Esophagus squamous epithelium (tissue), 4 donors: ENCODE results near the gene CLCF1.

Experiments used
- POLR2A ChIP-seq, 4 donors: fragments of 450-650 bp; IDR thresholded peaks; one replicate each; pipeline ENCODE4 v1.6.1; 2017; ENCODE audit warnings: antibody characterized with exemption in 4 of 4, mild to moderate bottlenecking in 4 of 4, moderate library complexity in 3 of 4
- TF ChIP-seq, protein P1 (sequence below), 6 experiments: fragments of 450-650 bp in 4 of 6; fragments of 200-600 bp in 2 of 6; sonication (generic) in 2 of 6; IDR thresholded peaks; one replicate each; pipeline ENCODE4 v1.5.1; 2016 to 2019; ENCODE audit warnings: antibody characterized with exemption in 6 of 6, mild to moderate bottlenecking in 4 of 6, moderate library complexity in 4 of 6

DNA sequence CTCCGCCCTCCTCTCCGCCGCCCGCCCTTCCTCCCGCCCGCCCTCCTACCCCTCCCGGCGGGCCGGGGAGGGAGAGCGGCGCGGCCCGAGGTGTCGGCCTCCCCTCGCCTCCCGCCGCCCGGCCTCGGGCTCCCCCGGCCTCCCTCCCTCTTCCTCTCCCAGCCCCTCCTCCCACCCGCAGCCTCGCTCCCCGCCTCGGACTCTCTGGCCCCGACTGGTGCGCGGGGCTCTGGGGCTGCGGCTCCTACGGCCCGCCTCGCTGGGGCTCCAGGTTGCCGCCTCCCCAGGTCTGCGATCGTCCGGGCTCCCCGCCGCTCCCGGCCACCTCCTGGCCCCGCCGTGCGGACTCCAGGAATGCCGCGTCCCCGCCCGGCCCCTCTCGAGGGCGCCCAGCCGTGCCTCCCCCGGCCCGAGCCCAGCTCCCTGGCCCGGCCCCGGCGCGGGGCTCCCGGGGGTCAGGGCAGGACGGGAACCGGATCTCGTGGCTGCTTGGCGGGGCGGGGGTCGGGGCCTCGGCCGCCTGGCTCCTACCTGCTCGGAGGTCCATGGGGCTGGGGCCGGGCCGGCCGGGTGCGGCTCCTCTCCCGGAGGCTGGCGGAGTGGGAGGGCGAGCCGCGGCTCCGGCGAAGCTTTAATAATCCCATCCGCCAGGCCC is at the start of gene CLCF1:
- TF ChIP-seq, protein P1, sequence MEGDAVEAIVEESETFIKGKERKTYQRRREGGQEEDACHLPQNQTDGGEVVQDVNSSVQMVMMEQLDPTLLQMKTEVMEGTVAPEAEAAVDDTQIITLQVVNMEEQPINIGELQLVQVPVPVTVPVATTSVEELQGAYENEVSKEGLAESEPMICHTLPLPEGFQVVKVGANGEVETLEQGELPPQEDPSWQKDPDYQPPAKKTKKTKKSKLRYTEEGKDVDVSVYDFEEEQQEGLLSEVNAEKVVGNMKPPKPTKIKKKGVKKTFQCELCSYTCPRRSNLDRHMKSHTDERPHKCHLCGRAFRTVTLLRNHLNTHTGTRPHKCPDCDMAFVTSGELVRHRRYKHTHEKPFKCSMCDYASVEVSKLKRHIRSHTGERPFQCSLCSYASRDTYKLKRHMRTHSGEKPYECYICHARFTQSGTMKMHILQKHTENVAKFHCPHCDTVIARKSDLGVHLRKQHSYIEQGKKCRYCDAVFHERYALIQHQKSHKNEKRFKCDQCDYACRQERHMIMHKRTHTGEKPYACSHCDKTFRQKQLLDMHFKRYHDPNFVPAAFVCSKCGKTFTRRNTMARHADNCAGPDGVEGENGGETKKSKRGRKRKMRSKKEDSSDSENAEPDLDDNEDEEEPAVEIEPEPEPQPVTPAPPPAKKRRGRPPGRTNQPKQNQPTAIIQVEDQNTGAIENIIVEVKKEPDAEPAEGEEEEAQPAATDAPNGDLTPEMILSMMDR (IDR thresholded peaks at IDR 0.05) = no peak
- peak in 1 of 4 donors; percentile 32 for TF ChIP-seq POLR2A (IDR thresholded peaks at IDR 0.05)
